NCI-H345 (cell line): ENCODE results near the gene IGSF9.
"Not testable (repeated sequence)": the region's sequence is repeated elsewhere in the genome, so short reads cannot be mapped to it uniquely, and the experiment has no call there.

Experiments used
- DNase-seq: peaks from one replicate; lab custom pipeline; 2025; lab: John Stamatoyannopoulos, UW

IGSF9 gene

GRCh38 chr1:159920202-159920601 lies 25.2 kb downstream of the IGSF9 start:
- no peak for DNase-seq

GRCh38 chr1:159919236-159919865 lies 26.1 kb downstream of the IGSF9 start:
- DNase-seq, result no peak

GRCh38 chr1:159918352-159919200 lies 26.8 kb downstream of the IGSF9 start:
- DNase-seq, result no peak

- DNase-seq, result no peak
Measured at GRCh38 chr1:159917533-159918351, 27.7 kb downstream of the IGSF9 start.

GRCh38 chr1:159916242-159917051 lies 29.0 kb downstream of the IGSF9 start:
- peak; percentile 82 for DNase-seq

- DNase-seq, result no peak
Measured at GRCh38 chr1:159915571-159916241, 29.7 kb downstream of the IGSF9 start.

GRCh38 chr1:159914252-159915018 lies 31.0 kb downstream of the IGSF9 start:
- peak; percentile 69 for DNase-seq

- DNase-seq, result peak; percentile 7
Measured at GRCh38 chr1:159913451-159914192, 31.8 kb downstream of the IGSF9 start.

- DNase-seq, result no peak
Measured at GRCh38 chr1:159911326-159912070, 33.9 kb downstream of the IGSF9 start.

GRCh38 chr1:159908031-159908940 lies 37.1 kb downstream of the IGSF9 start:
- no peak for DNase-seq

GRCh38 chr1:159906960-159907359 lies 38.5 kb downstream of the IGSF9 start:
- DNase-seq, result no peak

GRCh38 chr1:159904036-159904435 lies 41.4 kb downstream of the IGSF9 start:
- DNase-seq, result not testable (repeated sequence)

GRCh38 chr1:159902541-159902940 lies 42.9 kb downstream of the IGSF9 start:
- no peak for DNase-seq

GRCh38 chr1:159900755-159901360 lies 44.6 kb downstream of the IGSF9 start:
- DNase-seq, result no peak

- DNase-seq, result no peak
Measured at GRCh38 chr1:159900086-159900680, 45.2 kb downstream of the IGSF9 start, which contains the start of gene CFAP45. TSS of gene CFAP45 (minus strand) at chr1:159900165. CDS start at chr1:159900098, 67 bp downstream.

GRCh38 chr1:159899634-159900033 lies 45.8 kb downstream of the IGSF9 start:
- not testable (repeated sequence) for DNase-seq

GRCh38 chr1:159898527-159898926 lies 46.9 kb downstream of the IGSF9 start:
- no peak for DNase-seq
